Measurements from ENCODE around the gene E2F6. TPM values are rescaled to one million over a fixed set of nuclear protein-coding genes. Genes with fewer than 3 reads are reported as not detected.
A peak's percentile ranks its signal among the peaks of the same experiment; 100 is the strongest.

E2F6 gene
- total RNA-seq, 1 donor from 2014 or later = 13.3 TPM

DNA sequence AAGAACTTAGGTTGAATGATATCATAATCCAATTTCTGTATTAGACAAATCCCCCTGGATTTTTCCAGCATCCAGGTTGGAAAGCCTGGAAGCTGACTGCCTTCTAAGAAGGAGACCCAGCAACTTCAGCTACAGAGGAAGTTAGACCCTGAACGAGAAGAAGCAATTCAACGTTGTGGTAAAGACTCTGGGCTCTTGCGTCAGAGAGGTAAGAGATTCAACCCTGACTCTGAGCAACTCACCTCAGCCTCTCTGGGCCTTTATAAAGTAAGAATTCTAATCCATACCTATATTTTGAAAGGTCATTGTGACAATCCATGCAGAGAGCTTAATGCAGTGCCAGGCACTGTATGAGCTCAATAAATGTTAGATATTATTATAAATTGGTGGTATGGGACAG, 9.7 kb downstream of the E2F6 start:
- DNase-seq = no peak

GRCh38 chr2:11454824-11455223, 11.1 kb downstream of the E2F6 start:
- no peak for DNase-seq

DNA sequence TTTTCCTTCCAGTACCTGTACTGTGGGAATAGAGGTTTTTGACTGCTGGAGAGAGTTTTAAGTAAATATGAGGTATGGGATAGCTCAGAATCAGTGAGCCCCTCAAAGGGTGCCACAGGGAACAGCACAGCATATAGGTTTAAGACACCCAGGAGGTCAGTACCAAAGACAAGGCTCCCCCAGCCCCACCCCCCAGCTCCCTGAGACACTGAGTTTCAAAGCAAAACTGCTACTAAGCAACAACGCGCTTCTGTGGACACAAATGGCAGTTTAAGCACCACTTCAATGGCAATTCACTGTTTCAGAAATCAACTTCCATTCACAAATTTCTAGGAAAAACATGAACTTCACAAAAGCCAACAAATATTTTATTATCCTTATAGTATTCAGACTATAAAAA, 15.2 kb downstream of the E2F6 start:
- DNase-seq = no peak

- peak; percentile 38 for DNase-seq
These were observed 19.2 kb downstream of the E2F6 start for GRCh38 chr2:11446733-11447248.

GRCh38 chr2:11444737-11445136, 21.2 kb downstream of the E2F6 start:
- no peak for DNase-seq

DNA sequence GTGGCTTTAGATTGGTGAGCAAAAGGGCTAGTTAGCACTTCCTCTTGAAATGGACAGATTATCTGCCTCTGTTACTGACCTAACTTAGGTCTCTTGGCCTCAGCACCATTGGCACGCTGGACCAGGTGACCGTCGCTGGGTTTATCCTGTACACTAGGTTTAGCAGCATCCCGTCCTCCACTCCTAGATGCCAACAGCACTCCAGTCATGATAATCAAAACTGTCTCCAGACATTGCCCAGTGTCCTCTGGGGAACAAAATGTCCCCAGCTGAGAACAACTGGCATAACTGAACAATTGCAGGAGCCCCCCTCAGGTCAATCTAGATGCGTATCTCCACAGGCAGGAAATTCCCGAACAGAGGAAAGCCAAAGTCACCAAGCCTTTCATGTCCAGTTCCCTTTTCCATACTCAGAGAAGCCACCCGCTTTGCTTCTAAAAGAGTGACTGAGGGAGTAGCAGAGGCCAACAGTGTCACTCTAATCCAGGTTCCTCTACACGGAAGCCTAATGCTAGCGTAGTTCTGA, 27.3 kb downstream of the E2F6 start:
- DNase-seq = no peak

DNA sequence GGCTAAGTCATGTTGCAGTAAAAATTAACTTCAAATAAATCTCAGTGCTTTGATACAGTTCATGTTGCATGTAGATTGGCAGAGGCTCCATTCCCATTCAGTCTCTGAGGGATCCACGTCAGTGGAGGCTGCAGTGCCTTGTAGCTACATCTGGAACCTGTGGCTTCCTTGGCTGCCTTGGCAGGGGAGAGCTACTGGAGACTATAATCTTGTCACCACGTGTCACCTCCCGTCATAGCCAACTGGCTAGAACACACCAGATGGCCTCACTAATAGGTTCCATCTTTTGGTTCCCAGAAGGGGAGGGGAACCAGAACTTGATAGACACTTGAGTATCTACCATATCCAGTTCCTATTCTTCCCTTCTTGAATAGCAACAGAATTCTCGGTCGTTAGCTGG, 28.4 kb downstream of the E2F6 start:
- no peak for DNase-seq

- no peak for DNase-seq
These were observed 30.9 kb downstream of the E2F6 start for GRCh38 chr2:11435036-11435435.

DNA sequence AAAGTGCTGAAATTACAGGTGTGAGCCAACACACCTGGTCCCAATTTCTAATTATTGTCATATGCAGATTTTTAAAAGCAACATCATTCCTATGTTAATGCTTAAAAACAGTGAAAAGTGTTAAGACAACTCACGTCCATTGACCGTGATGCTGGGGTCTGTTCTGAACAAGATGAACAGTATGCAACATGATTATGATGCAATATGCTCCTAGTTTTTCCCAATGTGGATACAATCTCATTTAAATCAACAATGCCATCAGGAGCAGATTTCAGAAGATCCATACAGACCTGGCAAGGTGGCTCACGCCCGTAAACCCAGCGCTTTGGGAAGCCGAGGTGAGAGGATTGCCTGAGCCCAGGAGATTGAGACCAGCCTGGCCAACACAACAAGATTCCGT, 31.5 kb downstream of the E2F6 start:
- no peak for DNase-seq

- DNase-seq = no peak
These were observed 32.1 kb downstream of the E2F6 start for GRCh38 chr2:11433822-11434221.

DNA sequence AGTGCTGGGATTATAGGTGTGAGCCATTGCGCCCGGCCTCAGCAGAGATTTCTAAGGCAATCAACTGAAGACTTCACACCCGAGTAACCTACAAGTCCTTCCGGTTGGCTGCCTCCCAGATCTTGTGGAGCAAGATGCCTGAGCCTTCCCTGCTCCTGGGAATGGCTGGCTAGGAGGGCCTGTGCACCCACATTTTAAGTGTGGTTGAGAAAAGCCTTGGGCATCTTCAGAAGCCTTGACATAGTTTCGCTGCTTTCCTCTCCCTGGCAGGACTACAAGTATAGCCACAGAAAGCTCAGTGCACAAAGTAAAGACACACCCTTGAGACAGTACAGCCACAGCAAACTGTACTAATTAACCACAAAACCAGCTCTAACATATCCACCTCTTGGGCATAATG, 35.2 kb downstream of the E2F6 start:
- no peak for DNase-seq

- no peak for DNase-seq
These were observed 38.7 kb downstream of the E2F6 start for GRCh38 chr2:11427224-11427623.

GRCh38 chr2:11422901-11423435, 43.0 kb downstream of the E2F6 start:
- DNase-seq = no peak

DNA sequence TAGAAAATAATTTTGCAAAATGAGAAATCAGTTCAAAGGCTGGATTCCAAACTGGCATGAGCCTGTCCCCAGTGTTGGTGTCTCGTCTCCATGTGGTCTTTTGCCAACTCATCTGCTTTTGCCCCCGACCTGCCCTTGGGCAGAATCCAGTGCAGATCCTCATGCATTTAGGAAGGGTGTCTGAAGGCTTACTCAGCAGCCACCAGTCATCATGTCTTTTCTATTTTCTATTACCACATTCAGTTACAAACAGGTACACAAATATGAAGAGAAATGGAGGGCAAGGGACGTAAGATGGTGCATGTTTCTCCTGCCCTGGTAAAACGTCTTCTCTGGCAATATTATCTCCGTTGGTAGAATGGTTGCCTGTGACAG, 43.5 kb downstream of the E2F6 start:
- no peak for DNase-seq

DNA sequence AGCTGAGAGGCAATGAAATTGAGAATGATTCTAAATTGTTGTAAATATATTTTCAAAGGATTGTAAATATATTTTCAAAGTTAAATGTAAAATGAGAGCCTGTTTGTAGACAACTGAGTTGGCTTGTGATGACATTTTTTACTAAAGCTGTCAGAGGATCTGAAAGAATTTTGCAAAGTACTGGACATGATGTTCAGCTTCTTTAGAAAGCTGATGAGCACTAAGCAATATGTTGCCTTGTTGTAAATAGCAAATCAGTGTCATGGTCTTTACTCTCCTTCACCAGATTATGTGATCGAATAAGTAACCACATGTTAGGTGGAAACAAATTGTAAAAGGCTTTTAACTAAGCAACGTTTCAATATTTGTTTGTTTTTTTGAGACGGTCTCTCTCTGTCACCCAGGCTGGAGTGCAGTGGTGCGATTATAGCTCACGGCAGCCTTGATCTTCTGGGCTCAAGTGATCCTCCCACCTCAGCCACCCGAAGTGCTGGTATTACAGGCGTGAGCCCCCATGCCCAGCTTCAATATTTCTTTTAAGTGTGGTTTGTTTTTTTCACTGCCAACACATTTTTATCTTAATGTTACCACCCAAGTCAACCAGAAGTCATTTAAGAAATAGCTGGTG, 44.0 kb downstream of the E2F6 start:
- no peak for DNase-seq

DNA sequence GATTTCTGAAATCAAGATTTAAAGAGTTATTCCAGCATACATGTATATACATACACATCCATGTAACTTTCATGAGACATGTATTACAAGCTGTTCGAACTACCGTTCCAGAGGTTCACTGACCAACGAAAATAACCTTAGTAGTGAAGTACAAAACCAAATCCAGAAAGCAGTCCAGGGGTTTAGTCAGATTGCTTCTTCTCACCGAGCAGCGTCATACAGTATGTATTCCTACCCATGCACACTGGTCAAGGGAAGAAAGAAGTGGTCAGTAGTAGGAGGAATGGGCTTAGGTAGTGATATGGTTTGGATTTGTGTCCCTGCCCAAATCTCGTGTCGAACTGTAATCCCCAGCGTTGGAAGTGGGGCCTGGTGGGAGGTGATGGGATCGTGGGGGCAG, 45.3 kb downstream of the E2F6 start:
- no peak for DNase-seq

DNA sequence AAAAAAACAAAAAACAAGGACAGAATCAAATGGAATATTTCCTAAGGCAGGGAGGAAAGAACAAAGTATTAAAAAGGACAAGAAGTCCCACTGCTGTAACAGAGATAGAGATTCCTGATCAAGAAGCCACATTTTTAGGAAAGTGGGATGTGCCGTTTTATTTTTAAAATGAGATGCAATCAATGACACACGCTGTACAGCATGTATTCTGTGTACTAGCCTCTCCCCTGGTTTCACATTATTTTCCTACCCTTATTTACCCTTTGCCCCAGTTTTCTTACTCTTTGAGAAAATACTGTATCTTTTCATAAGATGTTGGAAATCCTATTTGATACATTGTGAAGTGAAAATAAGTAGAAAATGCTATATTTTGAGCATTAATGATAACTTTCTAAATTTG, 45.8 kb downstream of the E2F6 start:
- DNase-seq = no peak

DNA sequence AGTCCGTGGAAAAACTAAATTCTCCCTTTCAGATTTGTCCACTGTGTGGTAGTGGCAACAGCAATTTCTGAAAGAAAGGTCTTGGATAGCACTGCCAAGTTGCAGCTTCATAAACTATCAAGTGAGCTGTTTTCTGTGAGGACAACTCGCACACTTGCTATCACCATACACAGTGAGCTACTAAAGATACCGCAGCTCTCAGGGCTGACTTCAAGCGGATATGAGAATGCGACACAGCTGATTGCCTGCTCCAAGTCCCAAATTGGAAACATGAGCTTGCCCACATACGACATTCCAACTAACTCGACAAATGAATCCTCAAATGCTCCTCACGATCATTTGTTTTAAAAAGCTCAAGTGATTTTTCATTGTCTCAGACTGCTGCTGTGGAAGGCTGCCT, 46.2 kb downstream of the E2F6 start:
- DNase-seq = peak; percentile 36

GRCh38 chr2:11417946-11418585, 47.9 kb downstream of the E2F6 start:
- DNase-seq = no peak

- no peak for DNase-seq
These were observed 49.0 kb downstream of the E2F6 start for GRCh38 chr2:11416931-11417330.

DNA sequence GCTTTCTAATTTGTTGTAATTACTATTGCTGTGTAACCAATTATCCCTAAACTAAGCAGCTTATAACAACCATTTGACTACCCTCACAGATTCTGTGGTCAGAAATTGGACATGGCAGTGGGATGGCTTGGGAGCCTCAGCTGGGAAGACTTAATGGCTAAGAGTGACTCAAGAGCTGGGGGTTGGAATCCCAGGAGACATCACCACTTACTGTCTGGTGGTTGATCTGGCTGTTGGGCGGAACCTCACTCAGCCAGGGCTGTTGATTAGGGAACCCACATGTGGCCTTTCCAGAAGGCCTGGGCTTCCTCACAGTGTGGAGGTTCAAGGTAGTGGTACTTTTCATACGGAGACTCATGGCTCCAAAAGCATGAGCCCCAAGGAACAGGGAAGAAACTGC, 49.8 kb downstream of the E2F6 start:
- DNase-seq = no peak

DNA sequence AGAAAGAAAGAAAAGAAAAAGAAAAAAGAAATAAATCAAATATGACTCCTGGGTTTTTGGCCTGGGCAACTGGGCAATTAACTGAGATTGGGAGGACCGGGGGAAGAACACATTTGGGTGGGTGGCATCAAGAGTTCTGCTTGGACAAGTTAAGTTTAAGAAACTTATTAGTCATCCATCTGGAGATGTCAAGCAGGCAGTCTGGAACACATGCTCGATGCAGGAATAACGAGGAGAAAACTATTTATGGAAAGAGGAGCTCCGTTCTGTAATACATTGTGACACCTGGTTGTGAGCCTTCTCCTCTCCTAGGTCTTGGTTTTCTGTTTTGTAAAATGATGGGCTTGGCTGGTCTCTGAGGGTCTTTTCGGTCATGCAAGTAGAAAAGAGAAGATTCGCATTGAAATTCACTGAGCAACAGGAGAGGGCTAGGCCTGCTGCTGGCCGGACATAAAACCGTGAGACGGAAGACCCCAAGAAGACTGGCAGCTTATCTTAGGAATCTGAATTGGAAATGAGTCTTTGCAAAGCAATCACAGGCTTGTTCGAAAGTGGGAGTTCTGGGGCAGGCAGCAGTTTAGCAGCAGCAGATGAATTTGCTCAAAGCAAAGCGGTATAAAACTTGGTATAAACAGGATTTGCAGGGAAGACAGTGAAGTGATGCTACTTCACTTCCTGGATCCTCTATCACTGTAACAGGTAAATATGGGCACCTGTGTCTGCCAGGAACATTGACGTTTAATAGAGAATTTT, 51.4 kb downstream of the E2F6 start:
- no peak for DNase-seq

DNA sequence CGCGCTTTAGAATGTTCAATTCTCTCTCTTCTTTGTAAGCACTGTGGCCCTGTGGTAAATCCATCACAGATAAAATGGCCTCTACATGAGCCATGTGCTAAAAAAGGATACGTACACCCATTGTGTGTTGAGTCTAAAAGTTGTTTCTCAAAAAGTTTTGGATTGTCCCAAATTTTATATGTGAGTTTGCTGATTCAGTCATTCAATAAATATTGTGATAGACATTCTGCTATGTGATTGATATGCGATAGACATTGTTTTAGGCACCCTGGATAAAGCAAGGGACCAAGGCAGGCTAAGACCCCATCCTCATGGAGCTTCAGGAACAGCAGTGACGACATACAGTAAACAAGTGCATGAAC, 53.5 kb downstream of the E2F6 start:
- DNase-seq = no peak
